ENCODE results near the gene CSMD2.

- no peak for TF ChIP-seq USF2 (IDR thresholded peaks at IDR 0.05; ENCODE audit: low read length)
- no peak for TF ChIP-seq SAP30 (IDR thresholded peaks at IDR 0.05; ENCODE audit: insufficient read depth, insufficient replicate concordance, low read length)
- TF ChIP-seq EZH2 (IDR thresholded peaks at IDR 0.05; ENCODE audit: low read depth, low read length, severe bottlenecking) = no peak
- no peak for TF ChIP-seq CTCF (IDR thresholded peaks at IDR 0.05; ENCODE audit: control extremely low read depth in 1 of 3, insufficient read depth in 1 of 3, low read depth in 1 of 3, low read length in 3 of 3)
- no peak for TF ChIP-seq YY1 (IDR thresholded peaks at IDR 0.05; ENCODE audit: low read depth, low read length)
- no peak for TF ChIP-seq POLR2A (IDR thresholded peaks at IDR 0.05; ENCODE audit: control extremely low read depth in 1 of 2, low read depth in 2 of 2, low read length in 2 of 2)
- TF ChIP-seq EP300 (IDR thresholded peaks at IDR 0.05; ENCODE audit: borderline replicate concordance in 1 of 2, low read depth in 2 of 2, low read length in 2 of 2) = no peak
- TF ChIP-seq RAD21 (IDR thresholded peaks at IDR 0.05 in 1 of 2, conservative IDR thresholded peaks at IDR 0.05 in 1 of 2; ENCODE audit: low read depth in 2 of 2, low read length in 2 of 2) = no peak
Measured at GRCh38 chr1:33872683-33873082, 292.3 kb downstream of the CSMD2 start.
